PFSK-1 (cell line): ENCODE results near the gene SOWAHB.

Source experiments
- FOXP2 ChIP-seq: optimal IDR thresholded peaks from 2 replicates; pipeline ENCODE3; 2011; ENCODE audit warnings: borderline replicate concordance, control low read depth, inconsistent platforms; ENCODE audit not compliant: insufficient read depth; ENCODE audit errors: extremely low read length, extremely low read depth
- POLR2AphosphoS5 ChIP-seq: IDR thresholded peaks from 2 replicates; pipeline ENCODE4 v1.6.1; 2012; ENCODE audit warnings: low read depth, mild to moderate bottlenecking, control low read depth, low read length, moderate library complexity
- SIN3A ChIP-seq: IDR thresholded peaks from 2 replicates; pipeline ENCODE4 v1.6.1; 2012; ENCODE audit warnings: mild to moderate bottlenecking, low read length, moderate library complexity, borderline replicate concordance; ENCODE audit not compliant: insufficient read depth
- TAF1 ChIP-seq: IDR thresholded peaks from 2 replicates; pipeline ENCODE4 v1.6.1; 2012; ENCODE audit warnings: low read length, control low read depth, borderline replicate concordance; ENCODE audit not compliant: insufficient read depth
- TF ChIP-seq, protein P1 (sequence below), 2 experiments: IDR thresholded peaks; 2 replicates each; pipeline versions ENCODE4 v1.6.1 to v1.8.0; 2011 to 2012; ENCODE audit warnings: low read depth in 2 of 2, low read length in 2 of 2, control low read depth in 1 of 2, inconsistent platforms in 1 of 2, mild to moderate bottlenecking in 1 of 2, moderate library complexity in 1 of 2; ENCODE audit not compliant: insufficient read depth in 1 of 2

Gene SOWAHB

DNA sequence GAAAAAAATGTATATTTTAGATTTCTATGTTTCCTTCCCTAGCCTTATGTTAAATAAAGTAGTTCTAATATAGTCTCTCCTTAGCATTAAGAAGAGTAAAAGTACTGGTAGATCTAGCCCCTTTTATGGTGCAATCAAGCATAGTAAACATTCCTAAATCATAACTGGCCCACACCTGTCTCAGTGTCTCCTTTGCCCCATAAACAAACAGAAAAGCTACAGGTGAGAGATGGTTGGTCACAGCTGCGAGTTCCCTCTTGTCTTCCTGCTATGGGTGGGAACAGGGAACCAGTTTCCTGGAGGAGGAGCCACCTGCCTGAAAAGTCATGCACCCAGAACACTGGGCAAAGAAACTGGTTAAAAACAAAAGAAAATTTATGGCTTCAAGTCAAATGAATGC is 16.6 kb downstream of the SOWAHB start:
- TF ChIP-seq FOXP2 (no peak), SIN3A (no peak), TAF1 (no peak), POLR2AphosphoS5 (no peak)
- TF ChIP-seq, protein P1, sequence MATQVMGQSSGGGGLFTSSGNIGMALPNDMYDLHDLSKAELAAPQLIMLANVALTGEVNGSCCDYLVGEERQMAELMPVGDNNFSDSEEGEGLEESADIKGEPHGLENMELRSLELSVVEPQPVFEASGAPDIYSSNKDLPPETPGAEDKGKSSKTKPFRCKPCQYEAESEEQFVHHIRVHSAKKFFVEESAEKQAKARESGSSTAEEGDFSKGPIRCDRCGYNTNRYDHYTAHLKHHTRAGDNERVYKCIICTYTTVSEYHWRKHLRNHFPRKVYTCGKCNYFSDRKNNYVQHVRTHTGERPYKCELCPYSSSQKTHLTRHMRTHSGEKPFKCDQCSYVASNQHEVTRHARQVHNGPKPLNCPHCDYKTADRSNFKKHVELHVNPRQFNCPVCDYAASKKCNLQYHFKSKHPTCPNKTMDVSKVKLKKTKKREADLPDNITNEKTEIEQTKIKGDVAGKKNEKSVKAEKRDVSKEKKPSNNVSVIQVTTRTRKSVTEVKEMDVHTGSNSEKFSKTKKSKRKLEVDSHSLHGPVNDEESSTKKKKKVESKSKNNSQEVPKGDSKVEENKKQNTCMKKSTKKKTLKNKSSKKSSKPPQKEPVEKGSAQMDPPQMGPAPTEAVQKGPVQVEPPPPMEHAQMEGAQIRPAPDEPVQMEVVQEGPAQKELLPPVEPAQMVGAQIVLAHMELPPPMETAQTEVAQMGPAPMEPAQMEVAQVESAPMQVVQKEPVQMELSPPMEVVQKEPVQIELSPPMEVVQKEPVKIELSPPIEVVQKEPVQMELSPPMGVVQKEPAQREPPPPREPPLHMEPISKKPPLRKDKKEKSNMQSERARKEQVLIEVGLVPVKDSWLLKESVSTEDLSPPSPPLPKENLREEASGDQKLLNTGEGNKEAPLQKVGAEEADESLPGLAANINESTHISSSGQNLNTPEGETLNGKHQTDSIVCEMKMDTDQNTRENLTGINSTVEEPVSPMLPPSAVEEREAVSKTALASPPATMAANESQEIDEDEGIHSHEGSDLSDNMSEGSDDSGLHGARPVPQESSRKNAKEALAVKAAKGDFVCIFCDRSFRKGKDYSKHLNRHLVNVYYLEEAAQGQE (IDR thresholded peaks at IDR 0.05; ENCODE audit: insufficient read depth in 1 of 2, low read depth in 2 of 2, low read length in 2 of 2) = no peak

- TF ChIP-seq POLR2AphosphoS5 (no peak), SIN3A (no peak), TAF1 (no peak), FOXP2 (no peak)
- TF ChIP-seq, protein P1 (IDR thresholded peaks at IDR 0.05; ENCODE audit: insufficient read depth in 1 of 2, low read depth in 2 of 2, low read length in 2 of 2) = no peak
Observed at GRCh38 chr4:76879731-76880364, 18.1 kb downstream of the SOWAHB start.

DNA sequence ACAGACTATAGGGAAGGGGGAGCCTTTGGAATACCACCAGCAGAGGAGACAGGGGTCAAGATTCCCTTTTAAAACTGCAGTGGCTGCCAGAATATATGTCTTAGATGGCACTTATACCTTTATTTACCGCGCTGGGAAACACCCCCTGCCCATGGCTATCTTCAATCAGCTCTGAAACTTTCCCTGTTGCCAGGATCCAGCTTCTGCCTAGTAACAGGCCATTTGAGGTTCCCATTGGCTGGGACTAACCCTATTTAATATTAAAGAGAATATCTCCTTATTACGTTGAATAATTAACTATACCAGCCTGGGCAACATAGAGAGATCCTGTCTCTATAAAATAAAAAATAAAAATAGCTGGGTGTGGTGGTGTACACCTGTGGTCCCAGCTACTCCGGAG is 23.8 kb downstream of the SOWAHB start:
- TF ChIP-seq FOXP2 (no peak), SIN3A (no peak), POLR2AphosphoS5 (no peak), TAF1 (no peak)
- TF ChIP-seq, protein P1 (IDR thresholded peaks at IDR 0.05; ENCODE audit: insufficient read depth in 1 of 2, low read depth in 2 of 2, low read length in 2 of 2) = no peak

DNA sequence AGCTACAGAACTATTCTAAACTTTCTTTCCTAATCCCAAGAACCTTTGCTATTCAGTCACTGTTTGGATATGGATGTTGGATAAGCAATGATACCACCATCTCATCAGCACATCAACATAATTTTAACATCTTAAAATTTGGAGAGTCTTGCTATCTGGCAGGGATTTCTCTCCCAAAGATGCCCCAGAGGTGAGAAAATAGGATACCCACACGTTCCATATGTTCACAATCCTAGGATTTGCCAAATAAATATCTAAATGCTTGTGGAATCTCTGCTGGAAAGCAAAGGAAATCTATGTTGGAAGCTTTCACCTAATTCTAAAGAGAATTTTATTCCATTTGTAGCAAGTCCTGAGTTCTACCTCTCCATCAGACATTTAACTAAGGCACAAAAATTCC is 24.4 kb downstream of the SOWAHB start:
- TF ChIP-seq, protein P1 (IDR thresholded peaks at IDR 0.05; ENCODE audit: insufficient read depth in 1 of 2, low read depth in 2 of 2, low read length in 2 of 2) = no peak

- TF ChIP-seq POLR2AphosphoS5 = no peak
- no peak for TF ChIP-seq SIN3A
- TF ChIP-seq FOXP2 = no peak
- TF ChIP-seq, protein P1 (IDR thresholded peaks at IDR 0.05; ENCODE audit: insufficient read depth in 1 of 2, low read depth in 2 of 2, low read length in 2 of 2) = no peak
Observed at GRCh38 chr4:76872556-76872955, 25.4 kb downstream of the SOWAHB start.
